HG02798 (cell line): Measurements from ENCODE around the gene RANBP3.
"Not testable (repeated sequence)": the region's sequence is repeated elsewhere in the genome, so short reads cannot be mapped to it uniquely, and the experiment has no call there.

Experiments
- ATAC-seq: cut with Tn5 transposase; IDR thresholded peaks from one replicate; pipeline ENCODE4 v1.9.1; 2021; ENCODE audit warnings: mild to moderate bottlenecking; ENCODE audit not compliant: unreplicated experiment, poor library complexity

RANBP3 gene

DNA sequence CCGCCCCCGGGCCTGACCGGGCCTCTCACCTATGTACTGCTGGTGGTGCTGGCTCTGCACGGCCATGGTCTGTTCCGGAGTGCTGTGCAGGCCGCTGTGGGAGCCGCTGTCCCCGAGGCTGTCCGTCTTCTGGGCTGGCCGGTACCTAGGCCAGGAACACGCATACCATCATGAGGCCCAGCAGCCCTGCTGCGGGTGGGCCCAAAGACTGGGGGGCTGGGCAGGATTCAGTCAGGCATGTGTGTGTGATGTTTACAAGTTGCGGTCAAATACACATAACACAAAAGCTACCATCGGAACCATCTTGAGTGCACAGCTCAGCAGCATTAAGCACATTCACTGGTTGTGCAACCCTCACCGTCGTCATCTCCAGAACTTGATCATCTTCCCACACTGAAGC is 32.2 kb upstream of the RANBP3 start:
- ATAC-seq, result no peak

GRCh38 chr19:6007866-6008265 is 29.9 kb upstream of the RANBP3 start:
- ATAC-seq, result no peak

- ATAC-seq, result no peak
Observed at GRCh38 chr19:6006896-6007295, 29.0 kb upstream of the RANBP3 start.

GRCh38 chr19:6006070-6006446 is 28.1 kb upstream of the RANBP3 start:
- not testable (repeated sequence) for ATAC-seq

GRCh38 chr19:6005321-6006069 is 27.6 kb upstream of the RANBP3 start:
- ATAC-seq, result no peak

DNA sequence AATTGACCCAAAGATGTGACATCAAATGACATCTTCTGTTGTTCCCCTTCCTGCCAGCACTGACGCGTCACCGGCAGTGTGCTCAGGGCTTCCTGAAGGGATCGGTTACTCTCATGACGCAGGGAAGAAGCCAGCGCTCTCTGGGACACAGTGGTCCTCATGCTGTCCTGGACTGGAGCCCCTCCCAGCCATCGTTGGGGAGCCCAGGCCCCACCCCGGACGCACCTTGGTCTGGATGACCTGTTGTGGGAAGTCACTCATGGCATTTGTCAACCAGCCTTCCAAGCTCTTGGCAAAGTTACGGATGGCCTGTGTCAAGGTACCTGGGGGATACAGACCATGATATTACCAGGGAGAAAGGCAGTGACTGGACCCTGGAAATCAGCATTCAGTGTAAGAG is 26.0 kb upstream of the RANBP3 start:
- ATAC-seq, result no peak

DNA sequence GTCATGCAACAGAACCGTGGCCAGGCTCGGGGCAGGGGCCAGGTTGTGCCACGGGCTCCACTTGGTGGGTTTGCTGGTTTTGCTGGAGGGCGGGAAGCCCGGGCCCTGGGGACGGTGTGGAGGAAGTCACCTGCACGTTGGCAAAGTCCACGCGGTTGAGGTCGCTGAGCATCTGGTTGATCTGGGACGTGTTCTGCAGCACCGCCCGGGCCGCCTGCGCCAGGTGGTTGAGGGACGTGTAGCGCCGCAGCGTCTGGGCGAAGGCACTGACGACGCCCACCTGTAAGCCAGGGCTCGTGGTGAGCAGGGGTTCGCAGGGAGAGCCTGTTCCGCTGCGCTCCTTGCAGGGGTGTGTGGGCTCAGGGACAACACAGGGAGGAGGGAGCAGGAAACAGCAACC is 24.7 kb upstream of the RANBP3 start:
- ATAC-seq, result no peak

GRCh38 chr19:6000228-6000847 is 22.4 kb upstream of the RANBP3 start:
- ATAC-seq, result no peak

GRCh38 chr19:5999693-6000092 is 21.8 kb upstream of the RANBP3 start:
- no peak for ATAC-seq

DNA sequence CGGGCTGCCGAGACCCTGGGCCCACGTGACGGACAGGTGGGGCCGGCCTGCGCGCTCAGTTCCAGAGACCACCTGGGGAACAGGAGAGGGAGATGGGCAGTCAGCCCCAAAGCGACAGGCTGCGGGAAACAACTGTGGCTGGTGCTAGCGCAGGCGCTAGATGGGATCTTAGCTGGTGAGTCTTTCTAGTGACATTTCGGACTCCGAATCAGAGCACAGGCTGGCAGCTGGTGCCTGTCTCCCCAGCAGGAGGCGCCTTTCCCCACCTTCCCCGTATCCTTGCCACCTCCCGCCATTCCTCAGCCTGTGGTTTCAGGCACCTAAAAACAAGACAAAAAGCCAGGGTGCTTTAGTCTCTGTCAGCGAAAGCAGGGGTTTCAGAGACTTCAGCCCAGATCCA is 19.4 kb upstream of the RANBP3 start:
- no peak for ATAC-seq

- ATAC-seq, result no peak
Observed at GRCh38 chr19:5996623-5997320, 18.8 kb upstream of the RANBP3 start.

- ATAC-seq, result no peak
Observed at GRCh38 chr19:5996102-5996501, 18.2 kb upstream of the RANBP3 start.

GRCh38 chr19:5995606-5996005 is 17.7 kb upstream of the RANBP3 start:
- no peak for ATAC-seq

- ATAC-seq, result no peak
Observed at GRCh38 chr19:5994405-5995165, 16.6 kb upstream of the RANBP3 start.

- ATAC-seq, result no peak
Observed at GRCh38 chr19:5993648-5994358, 15.9 kb upstream of the RANBP3 start.

DNA sequence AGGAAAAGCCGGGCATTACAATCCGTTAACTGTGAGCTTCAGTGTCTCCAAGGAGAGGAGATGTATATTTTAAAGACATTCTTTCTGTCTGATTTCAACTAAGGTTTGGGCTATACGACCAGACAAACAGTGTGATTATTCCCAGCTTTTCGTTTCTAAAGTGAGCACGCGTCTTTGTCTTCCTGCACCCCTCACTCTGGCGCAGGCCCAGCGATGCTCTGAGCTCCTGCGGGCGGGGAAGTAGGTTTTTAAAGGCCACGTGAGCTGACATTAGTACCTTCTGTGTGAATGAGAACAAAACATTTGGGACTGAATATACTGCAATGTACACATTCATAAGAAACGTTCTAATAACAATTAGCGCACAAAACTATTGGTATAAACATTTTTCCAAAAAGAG is 15.3 kb upstream of the RANBP3 start:
- no peak for ATAC-seq

DNA sequence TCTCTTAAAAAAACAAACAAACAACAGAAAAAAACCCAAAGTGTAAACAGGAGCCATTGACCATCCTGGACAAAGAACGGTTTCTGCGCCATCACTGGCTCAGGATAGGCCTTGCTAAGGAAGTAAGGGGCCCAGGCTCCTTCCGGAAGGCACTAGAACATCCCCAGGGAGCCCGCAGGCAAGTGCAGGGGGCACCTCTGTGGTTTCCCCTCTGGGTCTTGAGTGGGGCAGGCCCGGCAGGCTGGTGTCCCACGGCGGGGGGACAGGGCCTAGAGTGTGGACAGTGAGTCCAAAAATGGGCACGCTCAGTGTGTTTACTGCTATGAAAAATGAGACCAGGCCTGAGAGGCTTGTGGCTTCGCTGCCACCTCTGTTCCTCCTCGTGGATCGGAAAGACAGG is 14.8 kb upstream of the RANBP3 start:
- ATAC-seq, result no peak

DNA sequence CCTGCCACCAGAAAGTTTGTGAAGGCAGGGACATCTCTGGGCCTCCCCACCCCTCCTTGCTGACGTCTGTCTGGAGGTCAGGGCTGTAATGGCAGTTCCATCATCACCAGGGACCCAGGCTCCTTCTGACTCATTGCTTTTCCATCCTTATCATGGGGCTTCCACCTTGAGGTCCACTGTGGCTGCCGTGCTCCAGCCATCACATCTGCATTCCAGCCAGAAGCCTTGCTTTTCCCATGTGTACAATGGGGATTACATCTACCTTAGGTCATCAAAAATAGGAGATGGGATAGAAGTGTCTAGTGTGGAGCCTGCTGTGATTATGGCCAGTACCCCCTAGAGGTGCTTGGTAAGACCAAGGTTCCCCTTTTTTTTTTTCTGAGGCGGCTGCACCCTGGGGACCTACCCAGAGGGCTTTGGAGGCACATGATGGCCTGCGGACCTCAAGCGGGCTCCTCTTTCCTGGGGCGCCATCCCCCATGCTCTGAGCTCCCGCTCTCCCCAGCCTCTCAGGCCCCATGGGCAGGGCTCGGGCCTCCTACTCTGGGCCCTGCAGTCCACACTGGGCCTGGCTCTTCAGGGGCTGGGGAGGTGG is 13.4 kb upstream of the RANBP3 start:
- no peak for ATAC-seq

- ATAC-seq, result no peak
Observed at GRCh38 chr19:5990289-5990797, 12.4 kb upstream of the RANBP3 start.
